Naive thymus-derived CD4-positive, alpha-beta T cell (primary cell): ENCODE data around the gene RAD51B. TPM values are rescaled to one million over a fixed set of nuclear protein-coding genes. Genes with fewer than 3 reads are reported as not detected.
A peak's percentile ranks its signal among the peaks of the same experiment; 100 is the strongest.

Experiments used
- ATAC-seq: fragments of 150-1000 bp; cut with Tn5 transposase; 2 replicates; pipeline ENCODE4 v1.10.0; 2021; ENCODE audit warnings: mild to moderate bottlenecking, moderate library complexity
- CTCF ChIA-PET: fragments of 350-600 bp; sonication (Branson Sonifier 250); formaldehyde crosslinking; loops from one replicate; lab custom pipeline; 2021; ENCODE audit warnings: antibody characterized with exemption; lab: Charles Lee
- POLR2A ChIA-PET: fragments of 350-600 bp; sonication (Branson Sonifier 250); formaldehyde crosslinking; loops from one replicate; lab custom pipeline; 2021; ENCODE audit warnings: antibody characterized with exemption, inconsistent platforms; lab: Charles Lee
- DNase-seq, 9 donors: peaks; one replicate each; pipeline versions ENCODE4 v3.0.0 to v3.0.0-alpha.2; 2020 to 2022; ENCODE audit warnings: mixed read lengths in 1 of 9
- H3K27ac ChIP-seq: one replicate; pipeline ENCODE4 v1.7.0; 2013; ENCODE audit warnings: mild to moderate bottlenecking, low read depth, low read length, moderate library complexity
- H3K27me3 ChIP-seq, 2 donors: one replicate each; pipeline ENCODE4 v1.7.0; 2013; ENCODE audit warnings: low read length in 2 of 2, mild to moderate bottlenecking in 2 of 2, moderate library complexity in 2 of 2; ENCODE audit not compliant: control insufficient read depth in 2 of 2, insufficient read depth in 2 of 2
- H3K36me3 ChIP-seq, 3 experiments: 1 replicate in 2 of 3; 2 replicates in 1 of 3; pipeline ENCODE4 v1.7.0; 2013; ENCODE audit warnings: low read length in 3 of 3, mild to moderate bottlenecking in 3 of 3, moderate library complexity in 1 of 3; ENCODE audit not compliant: insufficient read depth in 3 of 3, control insufficient read depth in 2 of 3
- H3K4me1 ChIP-seq, 2 donors: one replicate each; pipeline ENCODE4 v1.7.0; 2013; ENCODE audit warnings: low read length in 2 of 2, mild to moderate bottlenecking in 2 of 2, moderate library complexity in 1 of 2; ENCODE audit not compliant: control insufficient read depth in 2 of 2, insufficient read depth in 2 of 2
- H3K4me3 ChIP-seq: 2 replicates; pipeline ENCODE4 v1.7.0; 2013; ENCODE audit warnings: mild to moderate bottlenecking, low read length
- H3K9me3 ChIP-seq, 3 experiments: 1 replicate in 2 of 3; 2 replicates in 1 of 3; pipeline ENCODE4 v1.7.0; 2013; ENCODE audit warnings: low read length in 3 of 3; ENCODE audit not compliant: control insufficient read depth in 2 of 3
- H3K27ac Mint-ChIP-seq, 9 donors: one replicate each; pipeline ENCODE4 v1.8.0; 2020 to 2022; ENCODE audit warnings: mixed read lengths in 9 of 9, mild to moderate bottlenecking in 8 of 9, moderate library complexity in 5 of 9, inconsistent platforms in 2 of 9
- H3K27me3 Mint-ChIP-seq, 5 donors: one replicate each; pipeline ENCODE4 v1.8.0; 2021 to 2022; ENCODE audit warnings: mixed read lengths in 5 of 5, mild to moderate bottlenecking in 1 of 5
- H3K36me3 Mint-ChIP-seq, 5 donors: one replicate each; pipeline ENCODE4 v1.8.0; 2020 to 2022; ENCODE audit warnings: mixed read lengths in 5 of 5, mild to moderate bottlenecking in 3 of 5, inconsistent platforms in 1 of 5
- H3K4me1 Mint-ChIP-seq, 7 donors: one replicate each; pipeline ENCODE4 v1.8.0; 2020 to 2022; ENCODE audit warnings: mixed read lengths in 7 of 7, mild to moderate bottlenecking in 3 of 7, inconsistent platforms in 1 of 7
- H3K4me3 Mint-ChIP-seq, 10 donors: one replicate each; pipeline ENCODE4 v1.8.0; 2020 to 2022; ENCODE audit warnings: mild to moderate bottlenecking in 10 of 10, mixed read lengths in 10 of 10, moderate library complexity in 6 of 10, inconsistent platforms in 2 of 10
- H3K9me3 Mint-ChIP-seq, 11 donors: one replicate each; pipeline ENCODE4 v1.8.0; 2020 to 2022; ENCODE audit warnings: mixed read lengths in 11 of 11, mild to moderate bottlenecking in 4 of 11, inconsistent platforms in 1 of 11, moderate library complexity in 1 of 11
- intact Hi-C, 2 donors: fragments of 100-400 bp; cut with micrococcal nuclease; formaldehyde crosslinking; loops; one replicate each; pipeline ENCODE4 v1.15.1; 2023
- polyA plus RNA-seq, 2 donors: library from polyadenylated mRNA; unstranded; fragments of 300-500 nt; fragmentation: Illumina TruSeq; gene quantifications; one replicate each; pipeline ENCODE4 v1.2.3, GENCODE V29; 2021
- total RNA-seq, 6 experiments: library from RNA in 5 of 6; stranded (reverse) in 5 of 6; gene quantifications; 1 replicate in 5 of 6; 2 replicates in 1 of 6; pipeline ENCODE4 v1.2.3 and lab custom pipeline; 2021 to 2026

The RAD51B gene
- total and polyA plus RNA-seq, 7 experiments from 2014 or later, result 15.0 to 42.2 (median 28.8) TPM

DNA sequence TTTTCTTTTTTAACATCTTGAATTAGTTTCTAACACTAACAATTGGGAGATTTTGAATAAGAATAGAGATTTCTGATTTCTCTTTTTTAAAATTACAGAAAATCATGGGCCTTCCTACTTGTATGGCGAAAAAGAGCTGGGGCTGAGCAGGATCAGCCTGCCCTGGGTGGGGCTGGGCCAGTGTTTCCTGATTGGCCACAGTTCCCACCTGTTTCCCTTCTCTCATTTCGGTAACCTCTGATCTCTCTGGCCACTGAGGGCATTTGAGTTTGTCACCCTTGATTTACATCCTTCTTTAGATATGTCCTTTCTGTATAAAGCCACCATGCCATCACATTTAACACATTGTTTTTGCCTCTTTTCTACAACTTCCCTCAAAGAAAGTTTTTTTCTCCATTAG, 719.1 kb downstream of the RAD51B start:
- H3K4me3 Mint-ChIP-seq, result no peak overlapping the region
- H3K4me1 Mint-ChIP-seq, result peaks cover 0 to 21% (median 8%) of the 10 kb centered on the region in 7 donors
- CTCF ChIA-PET, result interaction anchor here (0.8 kb wide), 1 partner anchor 31 kb away, joined by 5 read pairs; no protein-coding TSS in a partner anchor
- H3K27ac ChIP-seq, result no peak overlapping the region
- POLR2A ChIA-PET, result interaction anchor here (0.5 to 0.9 kb wide), 5 partner anchors 16 to 122 kb away, joined by 3 to 4 read pairs (median 4); no protein-coding TSS in a partner anchor
- H3K9me3 Mint-ChIP-seq, result peaks cover 0 to 6% (median 0%) of the 10 kb centered on the region in 11 donors
- H3K36me3 ChIP-seq, result no peaks in the 10 kb centered on the region
- ATAC-seq, result no peak
- H3K27me3 Mint-ChIP-seq, result peaks cover 0 to 4% (median 0%) of the 10 kb centered on the region in 5 donors
- no peaks in the 10 kb centered on the region for H3K4me1 ChIP-seq
- no peak overlapping the region for H3K4me3 ChIP-seq
- peaks cover 0 to 8% (median 0%) of the 10 kb centered on the region in 5 donors for H3K36me3 Mint-ChIP-seq
- intact Hi-C loops, result no loop called here
- no peak for DNase-seq
- no peaks in the 10 kb centered on the region for H3K9me3 ChIP-seq
- H3K27me3 ChIP-seq, result no peaks in the 10 kb centered on the region
- peak overlapping the region in 1 of 9 donors; percentile 17 for H3K27ac Mint-ChIP-seq

DNA sequence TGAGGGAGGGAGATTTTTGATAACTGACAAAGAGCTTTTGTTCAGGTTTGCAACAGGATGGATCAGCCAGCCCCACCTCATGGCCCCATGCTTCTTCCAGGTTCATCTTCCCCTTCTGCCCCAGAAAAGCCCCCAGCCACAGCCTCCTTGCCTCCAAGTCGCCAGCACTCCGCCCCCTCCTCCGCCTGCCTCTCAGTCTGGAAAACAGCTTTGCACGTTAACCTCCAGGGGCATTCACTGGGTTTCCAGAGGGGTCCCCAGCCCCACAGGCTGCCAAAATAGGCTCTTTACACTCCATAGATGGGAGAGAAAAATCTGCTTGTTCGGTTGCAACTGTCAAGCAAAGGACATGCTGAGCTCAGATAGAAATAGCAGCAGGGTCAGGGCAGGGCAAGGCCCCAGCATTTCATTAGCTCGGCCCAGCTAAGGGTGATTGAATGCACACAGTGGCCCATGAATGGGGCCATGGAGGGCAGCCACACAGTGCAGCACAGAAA, 719.7 kb downstream of the RAD51B start:
- ATAC-seq, result no peak
- Mint-ChIP-seq H3K27ac (peak overlapping the region in 1 of 9 donors; percentile 17), H3K4me1 (peaks cover 0 to 16% (median 5%) of the 10 kb centered on the region in 7 donors), H3K9me3 (peaks cover 0 to 5% (median 0%) of the 10 kb centered on the region in 11 donors), H3K36me3 (peaks cover 0 to 8% (median 0%) of the 10 kb centered on the region in 5 donors), H3K27me3 (no peaks in the 10 kb centered on the region), H3K4me3 (no peak overlapping the region)
- intact Hi-C loops, result no loop called here
- Histone ChIP-seq H3K4me3 (no peak overlapping the region), H3K9me3 (no peaks in the 10 kb centered on the region), H3K27ac (no peak overlapping the region), H3K36me3 (no peaks in the 10 kb centered on the region), H3K27me3 (no peaks in the 10 kb centered on the region), H3K4me1 (no peaks in the 10 kb centered on the region)
- DNase-seq, result no peak
- CTCF ChIA-PET, result no interaction called here
- POLR2A ChIA-PET, result interaction anchor here (0.9 kb wide), 1 partner anchor 16 kb away, joined by 4 read pairs; no protein-coding TSS in a partner anchor

DNA sequence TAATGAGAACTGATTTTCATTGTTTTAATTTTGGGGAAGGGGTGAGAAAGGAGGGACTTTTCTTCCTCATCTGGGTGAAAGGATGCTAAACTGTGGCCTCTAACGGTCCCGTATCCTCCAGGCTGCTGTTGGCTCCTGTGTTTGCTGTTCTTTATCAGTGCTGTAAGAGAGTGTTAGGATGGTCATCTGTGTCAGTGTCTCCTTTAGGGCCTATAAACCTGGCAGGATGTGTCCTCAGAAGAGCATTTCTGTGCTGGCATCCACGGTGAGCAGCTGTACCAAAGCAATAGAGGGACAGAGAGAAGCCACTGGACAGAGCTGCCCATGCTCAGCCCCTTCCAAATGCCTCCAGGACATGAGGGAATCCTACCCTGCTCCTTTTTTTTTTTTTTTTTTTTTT, 720.2 kb downstream of the RAD51B start:
- Histone ChIP-seq H3K4me1 (no peaks in the 10 kb centered on the region), H3K27ac (no peak overlapping the region), H3K4me3 (no peak overlapping the region), H3K9me3 (no peaks in the 10 kb centered on the region), H3K27me3 (no peaks in the 10 kb centered on the region), H3K36me3 (no peaks in the 10 kb centered on the region)
- peaks cover 0 to 17% (median 5%) of the 10 kb centered on the region in 7 donors for H3K4me1 Mint-ChIP-seq
- H3K36me3 Mint-ChIP-seq, result peaks cover 0 to 8% (median 0%) of the 10 kb centered on the region in 5 donors
- no peak overlapping the region for H3K4me3 Mint-ChIP-seq
- no peak overlapping the region for H3K27ac Mint-ChIP-seq
- intact Hi-C loops, result no loop called here
- CTCF ChIA-PET, result no interaction called here
- DNase-seq, result no peak
- H3K27me3 Mint-ChIP-seq, result no peaks in the 10 kb centered on the region
- POLR2A ChIA-PET, result no interaction called here
- ATAC-seq, result no peak
- peaks cover 0 to 5% (median 0%) of the 10 kb centered on the region in 11 donors for H3K9me3 Mint-ChIP-seq

DNA sequence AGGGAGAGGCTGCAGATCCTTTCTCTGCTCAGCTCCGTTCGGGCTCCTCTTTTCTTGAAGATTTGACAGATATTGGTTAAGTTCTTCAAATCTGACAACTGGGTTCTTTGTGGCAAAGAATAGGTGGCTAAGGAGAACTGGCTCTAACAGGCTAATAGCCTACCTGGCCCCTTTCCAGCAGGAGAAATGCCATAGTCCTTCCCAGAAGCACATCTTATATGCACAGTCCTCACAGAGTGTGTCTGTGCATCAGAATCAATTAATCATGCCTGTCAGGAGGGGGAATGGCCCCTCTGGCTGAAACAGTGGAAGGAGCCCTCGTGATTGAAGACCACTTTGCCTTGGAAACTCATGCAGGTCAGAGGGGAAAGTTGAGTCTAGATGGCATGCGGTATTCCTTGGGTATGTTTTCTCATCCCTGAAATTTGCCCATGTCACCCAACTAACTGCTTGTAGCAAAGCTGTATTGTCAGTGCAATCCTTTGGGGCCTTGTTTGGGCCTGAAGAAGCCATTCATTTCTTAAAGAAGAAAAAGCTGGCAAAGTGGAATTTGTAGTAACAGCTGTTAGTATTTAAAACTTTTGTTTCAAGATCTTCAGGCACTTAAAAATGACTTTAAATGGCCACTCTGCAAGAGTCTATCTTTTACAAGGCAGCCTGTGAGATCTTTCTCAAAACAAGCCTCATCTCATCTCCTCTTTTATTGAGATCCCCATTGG, 721.8 kb downstream of the RAD51B start:
- Histone ChIP-seq H3K4me1 (no peaks in the 10 kb centered on the region), H3K4me3 (no peak overlapping the region), H3K27me3 (no peaks in the 10 kb centered on the region), H3K27ac (no peak overlapping the region), H3K9me3 (no peaks in the 10 kb centered on the region), H3K36me3 (no peaks in the 10 kb centered on the region)
- peaks cover 0 to 14% (median 5%) of the 10 kb centered on the region in 7 donors for H3K4me1 Mint-ChIP-seq
- ChIA-PET POLR2A (no interaction called here), CTCF (interaction anchor here (1.0 kb wide), 1 partner anchor 243 kb away, joined by 3 read pairs; no protein-coding TSS in a partner anchor)
- peaks cover 0 to 5% (median 3%) of the 10 kb centered on the region in 5 donors for H3K36me3 Mint-ChIP-seq
- no peak overlapping the region for H3K27ac Mint-ChIP-seq
- ATAC-seq, result no peak
- DNase-seq, result no peak
- peaks cover 0 to 5% (median 0%) of the 10 kb centered on the region in 11 donors for H3K9me3 Mint-ChIP-seq
- H3K27me3 Mint-ChIP-seq, result no peaks in the 10 kb centered on the region
- no peak overlapping the region for H3K4me3 Mint-ChIP-seq
- intact Hi-C loops, result no loop called here

DNA sequence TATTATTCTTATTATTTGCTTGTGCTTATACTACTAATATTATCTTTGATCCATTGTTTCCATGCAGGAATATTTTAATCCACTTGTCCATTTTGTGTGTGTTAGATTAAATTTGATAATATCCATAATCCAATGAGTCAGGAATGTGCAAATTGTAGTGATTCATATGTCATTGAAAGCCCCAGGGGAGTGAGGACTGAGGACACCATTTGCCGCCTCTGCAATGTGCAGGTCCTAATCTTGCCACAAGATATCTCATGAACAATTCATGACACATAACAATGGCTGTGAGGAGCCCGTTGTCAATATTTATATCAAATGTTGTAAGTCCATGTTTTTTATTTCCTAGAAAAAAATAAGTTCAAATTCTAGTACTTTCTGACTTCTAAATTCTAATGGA, 722.8 kb downstream of the RAD51B start:
- Mint-ChIP-seq H3K27me3 (no peaks in the 10 kb centered on the region), H3K4me1 (peaks cover 0 to 16% (median 5%) of the 10 kb centered on the region in 7 donors), H3K36me3 (peaks cover 0 to 8% (median 3%) of the 10 kb centered on the region in 5 donors), H3K4me3 (no peak overlapping the region), H3K27ac (no peak overlapping the region), H3K9me3 (peaks cover 0 to 5% (median 0%) of the 10 kb centered on the region in 11 donors)
- POLR2A ChIA-PET, result no interaction called here
- Histone ChIP-seq H3K36me3 (no peaks in the 10 kb centered on the region), H3K4me1 (no peaks in the 10 kb centered on the region), H3K4me3 (no peak overlapping the region), H3K9me3 (no peaks in the 10 kb centered on the region), H3K27ac (no peak overlapping the region), H3K27me3 (no peaks in the 10 kb centered on the region)
- DNase-seq, result no peak
- CTCF ChIA-PET, result no interaction called here
- intact Hi-C loops, result no loop called here
- ATAC-seq, result no peak

DNA sequence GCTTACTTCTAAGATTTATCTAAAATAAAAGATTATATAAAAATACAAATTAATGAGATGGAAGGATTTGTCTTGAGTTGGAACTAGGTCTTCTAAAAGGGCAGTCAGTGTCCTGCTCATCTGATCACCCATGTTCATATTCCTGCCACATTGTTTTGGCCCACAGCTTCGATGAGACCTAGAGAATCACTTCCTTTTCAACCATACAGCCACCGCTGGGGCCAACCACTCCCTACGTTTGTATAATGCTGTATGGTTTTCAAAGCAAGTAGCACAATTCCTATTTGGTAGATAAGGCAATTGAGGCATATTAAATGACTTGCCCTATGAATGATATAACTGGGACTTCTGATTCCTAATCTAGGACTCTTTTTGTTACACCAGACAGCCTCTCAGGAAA, 723.9 kb downstream of the RAD51B start:
- Histone ChIP-seq H3K27ac (no peak overlapping the region), H3K36me3 (no peaks in the 10 kb centered on the region), H3K4me1 (no peaks in the 10 kb centered on the region), H3K9me3 (no peaks in the 10 kb centered on the region), H3K27me3 (no peaks in the 10 kb centered on the region), H3K4me3 (no peak overlapping the region)
- no peak overlapping the region for H3K27ac Mint-ChIP-seq
- H3K9me3 Mint-ChIP-seq, result peaks cover 0 to 5% (median 0%) of the 10 kb centered on the region in 11 donors
- no peak overlapping the region for H3K4me3 Mint-ChIP-seq
- ChIA-PET POLR2A (interaction anchor here (0.8 kb wide), 1 partner anchor 20 kb away, joined by 3 read pairs; no protein-coding TSS in a partner anchor), CTCF (no interaction called here)
- H3K27me3 Mint-ChIP-seq, result no peaks in the 10 kb centered on the region
- DNase-seq (no peak), ATAC-seq (no peak)
- peaks cover 0 to 8% (median 3%) of the 10 kb centered on the region in 5 donors for H3K36me3 Mint-ChIP-seq
- peaks cover 0 to 16% (median 5%) of the 10 kb centered on the region in 7 donors for H3K4me1 Mint-ChIP-seq
- intact Hi-C loops, result no loop called here
